Adrenal gland (tissue), 12 donors: ENCODE data around the gene UACA. TPM values are rescaled to one million over a fixed set of nuclear protein-coding genes. Genes with fewer than 3 reads are reported as not detected.
A peak's percentile ranks its signal among the peaks of the same experiment; 100 is the strongest.

ENCODE experiments used
- DNase-seq, 7 donors: peaks; one replicate each; pipeline ENCODE4 v3.0.0-alpha.2; 2019 to 2020
- H3K27ac ChIP-seq, 5 donors: fragments of 200-600 bp; sonication (generic) in 4 of 5; 1 replicate in 3 of 5; 2 replicates in 2 of 5; pipeline versions ENCODE4 v1.5.1 to v1.8.0; 2016 to 2020; ENCODE audit warnings: mild to moderate bottlenecking in 1 of 5
- H3K27me3 ChIP-seq: fragments of 200-600 bp; 2 replicates; pipeline ENCODE4 v1.8.0; 2021
- H3K36me3 ChIP-seq, 2 donors: fragments of 200-600 bp; replicated peaks in 1 of 2; 1 replicate in 1 of 2; 2 replicates in 1 of 2; pipeline versions ENCODE4 v1.5.1 to v1.8.0; 2018 to 2022
- H3K4me1 ChIP-seq, 2 donors: fragments of 200-600 bp; replicated peaks in 1 of 2; 1 replicate in 1 of 2; 2 replicates in 1 of 2; pipeline versions ENCODE4 v1.5.1 to v1.8.0; 2018 to 2021
- H3K4me3 ChIP-seq, 4 donors: fragments of 200-600 bp; sonication (generic) in 3 of 4; one replicate each; pipeline ENCODE4 v1.5.1; 2016 to 2018
- H3K9me3 ChIP-seq, 3 donors: fragments of 200-600 bp; sonication (generic) in 1 of 3; replicated peaks in 1 of 3; 1 replicate in 2 of 3; 2 replicates in 1 of 3; pipeline versions ENCODE4 v1.5.1 to v1.8.0; 2016 to 2021
- POLR2A ChIP-seq, 2 donors: fragments of 450-650 bp; IDR thresholded peaks; one replicate each; pipeline ENCODE4 v1.6.1; 2017; ENCODE audit warnings: antibody characterized with exemption in 2 of 2, mild to moderate bottlenecking in 2 of 2, moderate library complexity in 1 of 2
- WGBS, 4 donors: extraction: QIAGEN DNeasy Blood & Tissue Kit in 2 of 4; methylation state at CpG; one replicate each; pipeline versions ENCODE4 v1.1.5 to v1.1.7; 2013 to 2017; 5-methylcytosine and 5-hydroxymethylcytosine counted together
- intact Hi-C, 2 donors: fragments of 100-400 bp; cut with DNase I; formaldehyde crosslinking; loops; one replicate each; pipeline versions ENCODE4 v1.14.1 to v1.15.0; 2022 to 2023
- polyA plus RNA-seq, 3 donors: library from polyadenylated mRNA; stranded (reverse); fragments of 200-250 nt in 2 of 3; fragments of 350-450 nt in 1 of 3; fragmentation: Illumina TruSeq in 1 of 3; extraction: RNeasy Lipid Tissue Mini Kit (QIAGEN cat#74804) in 1 of 3; gene quantifications; one replicate each; pipeline ENCODE4 v1.2.3, GENCODE V29; 2013 to 2014
- total RNA-seq, 9 donors: library from RNA; depleted of rRNA in 4 of 9; stranded (reverse); fragments of >200 nt in 4 of 9; fragments of 120-200 nt in 1 of 9; fragmentation: NEBNext Ultra II Directional in 1 of 9; extraction: Animal tissue kit (Norgen Biotek cat#: 25700) in 1 of 9; gene quantifications; one replicate each; pipeline versions ENCODE4 v1.1.0 to v1.2.4, GENCODE V29; 2013 to 2023
- TF ChIP-seq, protein P1 (sequence below), 6 experiments: fragments of 450-650 bp in 4 of 6; fragments of 200-600 bp in 2 of 6; sonication (generic) in 1 of 6; IDR thresholded peaks; 1 replicate in 5 of 6; 2 replicates in 1 of 6; pipeline versions ENCODE4 v1.5.1 to v1.8.0; 2016 to 2021; ENCODE audit warnings: antibody characterized with exemption in 6 of 6, mild to moderate bottlenecking in 2 of 6, moderate library complexity in 1 of 6
- donor health status: healthy with polysubstance abuse.
- donor health status: Bipolar disorder and iron deficiency.
- donor health status: DM: yes; HTN: yes; CAD: no.
- donor health status: DM: no; HTN: no; CAD: no.
- donor health status: DM: no; HTN: no; CAD: no.
- donor health status: DM: yes; HTN: yes; CAD: no.

The UACA gene
- total and polyA plus RNA-seq, 12 donors: 16.7 to 186 (median 39.1) TPM

DNA sequence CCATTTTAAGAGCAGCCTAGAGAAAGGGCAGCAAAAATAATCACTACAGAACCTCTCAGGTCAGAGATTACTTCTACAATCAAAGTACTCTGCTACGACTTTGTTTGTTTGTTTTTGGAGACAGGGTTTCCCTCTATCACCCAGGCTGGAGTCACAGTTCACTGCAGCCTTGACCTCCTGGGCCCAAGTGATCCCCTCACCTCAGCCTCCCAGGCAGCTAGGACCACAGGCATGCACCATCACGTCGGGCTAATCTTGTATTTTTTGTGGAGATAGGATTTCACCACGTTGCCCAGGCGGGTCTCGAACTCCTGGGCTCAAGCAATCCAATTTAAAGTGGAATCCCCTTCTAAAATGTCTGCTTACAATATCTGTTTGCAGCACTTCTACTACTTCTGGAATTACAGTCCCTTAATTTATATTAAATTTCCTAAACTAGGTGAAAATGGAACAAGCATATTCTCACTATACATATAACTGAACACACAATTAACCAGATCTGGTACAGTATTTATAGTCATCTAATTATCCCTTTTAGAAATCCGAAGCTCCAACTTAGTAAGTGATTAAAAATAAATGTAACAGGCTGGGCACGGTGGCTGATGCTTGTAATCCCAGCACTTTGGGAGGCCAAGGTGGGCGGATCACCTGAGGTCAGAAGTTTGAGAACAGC is 4.4 kb downstream of the UACA start:
- intact Hi-C loops: no loop called here
- DNase-seq: no peak
- Histone ChIP-seq H3K36me3 (no peaks in the 10 kb centered on the region), H3K4me1 (peaks cover 7 to 18% of the 10 kb centered on the region in 2 donors), H3K27me3 (no peaks in the 10 kb centered on the region), H3K4me3 (no peak overlapping the region), H3K9me3 (no peaks in the 10 kb centered on the region), H3K27ac (peak overlapping the region in 1 of 5 donors; percentile 18)
- WGBS, 4 donors: 70 to 81% (median 74%) methylated on average over 9 of the region's 9 CpGs
- TF ChIP-seq, protein P1, sequence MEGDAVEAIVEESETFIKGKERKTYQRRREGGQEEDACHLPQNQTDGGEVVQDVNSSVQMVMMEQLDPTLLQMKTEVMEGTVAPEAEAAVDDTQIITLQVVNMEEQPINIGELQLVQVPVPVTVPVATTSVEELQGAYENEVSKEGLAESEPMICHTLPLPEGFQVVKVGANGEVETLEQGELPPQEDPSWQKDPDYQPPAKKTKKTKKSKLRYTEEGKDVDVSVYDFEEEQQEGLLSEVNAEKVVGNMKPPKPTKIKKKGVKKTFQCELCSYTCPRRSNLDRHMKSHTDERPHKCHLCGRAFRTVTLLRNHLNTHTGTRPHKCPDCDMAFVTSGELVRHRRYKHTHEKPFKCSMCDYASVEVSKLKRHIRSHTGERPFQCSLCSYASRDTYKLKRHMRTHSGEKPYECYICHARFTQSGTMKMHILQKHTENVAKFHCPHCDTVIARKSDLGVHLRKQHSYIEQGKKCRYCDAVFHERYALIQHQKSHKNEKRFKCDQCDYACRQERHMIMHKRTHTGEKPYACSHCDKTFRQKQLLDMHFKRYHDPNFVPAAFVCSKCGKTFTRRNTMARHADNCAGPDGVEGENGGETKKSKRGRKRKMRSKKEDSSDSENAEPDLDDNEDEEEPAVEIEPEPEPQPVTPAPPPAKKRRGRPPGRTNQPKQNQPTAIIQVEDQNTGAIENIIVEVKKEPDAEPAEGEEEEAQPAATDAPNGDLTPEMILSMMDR (IDR thresholded peaks at IDR 0.05): no peak
- no peak for TF ChIP-seq POLR2A (IDR thresholded peaks at IDR 0.05)

DNA sequence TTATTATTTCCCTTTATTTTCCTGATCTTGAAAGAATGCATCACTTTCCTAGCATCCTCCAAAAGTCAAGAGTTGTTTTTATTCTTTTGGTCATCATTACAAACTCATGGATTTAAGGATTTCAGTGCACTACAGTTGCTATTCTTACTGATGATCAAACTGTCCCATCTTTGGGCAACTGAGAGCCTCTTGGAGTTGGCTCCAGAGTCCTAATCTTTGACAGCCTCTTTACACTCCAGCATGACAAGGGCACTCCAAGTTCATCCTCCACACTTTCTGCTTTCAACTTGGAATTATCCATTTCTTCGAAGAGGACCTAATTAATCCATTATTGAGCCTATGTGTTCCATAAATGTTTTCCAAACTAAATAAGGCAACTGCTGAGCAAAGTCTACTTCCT is 5.7 kb downstream of the UACA start:
- Histone ChIP-seq H3K36me3 (no peaks in the 10 kb centered on the region), H3K4me3 (no peak overlapping the region), H3K4me1 (peaks cover 7 to 18% of the 10 kb centered on the region in 2 donors), H3K9me3 (no peaks in the 10 kb centered on the region), H3K27ac (no peak overlapping the region), H3K27me3 (no peaks in the 10 kb centered on the region)
- TF ChIP-seq, protein P1 (IDR thresholded peaks at IDR 0.05): no peak
- TF ChIP-seq POLR2A (IDR thresholded peaks at IDR 0.05): no peak
- intact Hi-C loops: no loop called here
- WGBS, 4 donors: 79 to 92% (median 88%) methylated on average over 1 of the region's 1 CpG
- DNase-seq: no peak

DNA sequence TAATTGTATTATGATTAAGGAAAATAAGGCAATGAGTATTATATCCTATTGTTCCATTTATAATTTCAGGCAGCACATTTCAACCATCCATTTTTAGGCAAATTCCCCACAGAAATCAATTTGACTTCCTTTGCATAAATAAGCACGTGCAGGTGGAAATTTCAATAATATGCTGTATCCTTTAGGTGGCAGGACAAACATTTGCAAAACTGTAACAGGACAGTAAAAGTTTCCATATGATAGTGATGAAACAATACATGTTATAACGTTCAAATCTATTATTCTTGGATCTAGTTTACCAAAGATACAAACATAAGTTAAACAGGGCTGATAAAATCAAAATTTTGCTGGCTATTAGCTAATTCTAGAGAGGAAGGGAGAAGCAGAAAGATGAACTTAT is 8.5 kb downstream of the UACA start:
- TF ChIP-seq, protein P1 (IDR thresholded peaks at IDR 0.05): no peak
- no peak for TF ChIP-seq POLR2A (IDR thresholded peaks at IDR 0.05)
- Histone ChIP-seq H3K4me1 (peaks cover 0 to 11% of the 10 kb centered on the region in 2 donors), H3K27ac (no peak overlapping the region), H3K36me3 (no peaks in the 10 kb centered on the region), H3K4me3 (no peak overlapping the region), H3K9me3 (no peaks in the 10 kb centered on the region), H3K27me3 (no peaks in the 10 kb centered on the region)
- 59 to 78% (median 65%) methylated on average over 2 of the region's 2 CpGs for WGBS, 4 donors
- DNase-seq: no peak
- intact Hi-C loops: no loop called here

DNA sequence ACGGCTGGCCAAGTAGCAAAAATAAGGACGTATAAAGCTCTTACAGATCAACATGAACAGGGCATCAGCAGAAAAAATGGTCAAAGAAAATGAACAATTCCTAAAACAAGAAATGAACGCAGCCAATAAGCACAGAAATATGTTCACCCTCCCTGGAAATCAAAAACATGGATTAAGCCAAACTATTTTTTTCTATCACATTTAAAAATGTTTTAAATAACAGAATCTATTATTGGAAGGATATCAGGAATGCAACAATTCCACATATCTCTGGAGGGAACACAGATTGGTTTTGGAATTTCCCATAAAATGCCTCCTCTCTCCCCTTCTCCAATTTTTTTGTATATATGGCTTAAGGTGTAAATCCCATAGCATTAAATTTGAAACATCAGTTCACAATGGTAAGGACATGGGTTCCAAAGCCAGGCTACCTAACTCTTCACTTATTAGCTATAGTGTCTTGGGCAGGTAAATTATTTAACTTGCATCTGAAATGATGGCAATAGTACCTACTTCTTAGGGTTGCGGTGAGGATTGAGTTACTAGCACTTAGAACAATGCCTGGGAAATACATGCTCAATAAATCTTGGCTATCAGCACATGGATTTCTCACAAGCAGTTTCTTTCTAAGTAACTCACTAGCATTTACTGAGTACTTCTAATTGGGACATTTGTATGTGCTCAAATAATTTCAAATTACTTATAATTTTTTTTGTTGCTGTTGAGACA is 10.1 kb downstream of the UACA start:
- Histone ChIP-seq H3K4me3 (no peak overlapping the region), H3K4me1 (peaks cover 4 to 16% of the 10 kb centered on the region in 2 donors), H3K9me3 (no peaks in the 10 kb centered on the region), H3K27ac (no peak overlapping the region), H3K27me3 (no peaks in the 10 kb centered on the region), H3K36me3 (no peaks in the 10 kb centered on the region)
- WGBS, 4 donors: 56 to 64% (median 63%) methylated on average over 4 of the region's 4 CpGs
- TF ChIP-seq, protein P1 (IDR thresholded peaks at IDR 0.05): no peak
- no peak for TF ChIP-seq POLR2A (IDR thresholded peaks at IDR 0.05)
- intact Hi-C loops: no loop called here
- no peak for DNase-seq
